GM23338 (cell line): Measurements from ENCODE around the gene RECQL. TPM values are rescaled to one million over a fixed set of nuclear protein-coding genes. Genes with fewer than 3 reads are reported as not detected.

Source experiments
- ATAC-seq: fragments of 200-7000 bp; cut with Tn5 transposase; 3 replicates; pipeline ENCODE4 v1.9.1; 2020
- DNase-seq: peaks from one replicate; pipeline ENCODE4 v3.0.0-alpha.2; 2015; ENCODE audit warnings: low spot score
- H2AFZ ChIP-seq: fragments of 200-600 bp; sonication (generic); 2 replicates; pipeline ENCODE4 v1.8.0; 2016; ENCODE audit warnings: antibody characterized with exemption, mild to moderate bottlenecking, moderate library complexity
- H3F3A ChIP-seq: fragments of 200-600 bp; sonication (generic); replicated peaks from 2 replicates; pipeline ENCODE4 v1.8.0; 2017; ENCODE audit warnings: antibody characterized with exemption, mixed run types, low read depth
- H3K27ac ChIP-seq: fragments of 200-600 bp; sonication (generic); 2 replicates; pipeline ENCODE4 v1.6.1; 2016; ENCODE audit warnings: low read depth
- H3K27me3 ChIP-seq: fragments of 200-600 bp; sonication (generic); 2 replicates; pipeline ENCODE4 v1.8.0; 2016; ENCODE audit warnings: mild to moderate bottlenecking, mixed run types, moderate library complexity; ENCODE audit not compliant: insufficient read depth
- H3K36me3 ChIP-seq: fragments of 200-600 bp; sonication (generic); 2 replicates; pipeline ENCODE4 v1.8.0; 2016; ENCODE audit warnings: mild to moderate bottlenecking; ENCODE audit not compliant: insufficient read depth
- H3K4me1 ChIP-seq: fragments of 200-600 bp; sonication (generic); 2 replicates; pipeline ENCODE4 v1.8.0; 2016; ENCODE audit warnings: mild to moderate bottlenecking, moderate library complexity; ENCODE audit not compliant: insufficient read depth
- H3K4me2 ChIP-seq: fragments of 200-600 bp; sonication (generic); 2 replicates; pipeline ENCODE4 v1.7.1; 2017; ENCODE audit warnings: mixed run types
- H3K4me3 ChIP-seq: fragments of 200-600 bp; sonication (generic); 2 replicates; pipeline ENCODE4 v1.6.1; 2016; ENCODE audit warnings: mixed run types
- H3K79me2 ChIP-seq: fragments of 200-600 bp; sonication (generic); replicated peaks from 2 replicates; pipeline ENCODE4 v1.8.0; 2017; ENCODE audit warnings: mild to moderate bottlenecking; ENCODE audit not compliant: insufficient read depth
- H3K9me2 ChIP-seq: fragments of 200-600 bp; sonication (generic); 2 replicates; pipeline ENCODE4 v1.8.0; 2017; ENCODE audit not compliant: insufficient read depth
- H4K20me1 ChIP-seq: fragments of 200-600 bp; sonication (generic); replicated peaks from 2 replicates; pipeline ENCODE4 v1.8.0; 2017; ENCODE audit warnings: mild to moderate bottlenecking; ENCODE audit not compliant: insufficient read depth
- H3K27ac Mint-ChIP-seq: 2 replicates; pipeline ENCODE4 v1.8.0; 2020; ENCODE audit warnings: inconsistent platforms, mild to moderate bottlenecking, moderate library complexity, mixed read lengths
- H3K27me3 Mint-ChIP-seq: 3 replicates; pipeline ENCODE4 v1.8.0; 2022; ENCODE audit warnings: low read depth, mild to moderate bottlenecking, moderate library complexity, mixed read lengths, inconsistent platforms; ENCODE audit not compliant: insufficient read depth, poor library complexity
- H3K36me3 Mint-ChIP-seq: 3 replicates; pipeline ENCODE4 v1.8.0; 2021; ENCODE audit warnings: low read depth, mild to moderate bottlenecking, inconsistent platforms, moderate library complexity, mixed read lengths
- H3K4me1 Mint-ChIP-seq: 3 replicates; pipeline ENCODE4 v1.8.0; 2020; ENCODE audit warnings: mild to moderate bottlenecking, inconsistent platforms, mixed read lengths
- H3K4me3 Mint-ChIP-seq: 3 replicates; pipeline ENCODE4 v1.8.0; 2021; ENCODE audit warnings: moderate library complexity, mild to moderate bottlenecking, inconsistent platforms, mixed read lengths
- H3K9me3 Mint-ChIP-seq: 3 replicates; pipeline ENCODE4 v1.8.0; 2020; ENCODE audit warnings: moderate library complexity, mild to moderate bottlenecking, inconsistent platforms, mixed read lengths
- CREB1 ChIP-seq: fragments of 250-450 bp; sonication (Bioruptor Pico); IDR thresholded peaks from 2 replicates; pipeline ENCODE4 v1.5.0; 2020; ENCODE audit warnings: low read depth, mild to moderate bottlenecking, moderate library complexity
- CTCF ChIP-seq, 2 experiments: fragments of 200-600 bp in 1 of 2; sonication (generic) in 1 of 2; conservative IDR thresholded peaks; 2 replicates each; pipeline versions ENCODE4 v1.5.1 to v1.6.1; 2016 to 2017; ENCODE audit warnings: antibody characterized with exemption in 2 of 2, low read depth in 2 of 2, mild to moderate bottlenecking in 2 of 2, moderate library complexity in 1 of 2
- ETS1 ChIP-seq: IDR thresholded peaks from 2 replicates; pipeline ENCODE4 v1.6.1; 2016; ENCODE audit warnings: antibody characterized with exemption
- EZH2 ChIP-seq: fragments of 200-600 bp; sonication (generic); IDR thresholded peaks from one replicate; pipeline ENCODE4 v1.8.0; 2017; ENCODE audit warnings: antibody characterized with exemption, mild to moderate bottlenecking, low read depth; ENCODE audit not compliant: unreplicated experiment
- EZH2phosphoT487 ChIP-seq: fragments of 200-600 bp; sonication (generic); IDR thresholded peaks from one replicate; pipeline ENCODE4 v1.8.1; 2018; ENCODE audit warnings: antibody characterized with exemption; ENCODE audit not compliant: unreplicated experiment
- JUNB ChIP-seq: IDR thresholded peaks from one replicate; pipeline ENCODE4 v1.6.1; 2016; ENCODE audit warnings: antibody characterized with exemption; ENCODE audit not compliant: unreplicated experiment
- NANOG ChIP-seq: IDR thresholded peaks from 2 replicates; pipeline ENCODE4 v1.6.1; 2016; ENCODE audit warnings: antibody characterized with exemption, borderline replicate concordance
- POLR2AphosphoS5 ChIP-seq: IDR thresholded peaks from 2 replicates; pipeline ENCODE4 v1.6.1; 2016; ENCODE audit warnings: antibody characterized with exemption, low read depth
- REST ChIP-seq: IDR thresholded peaks from one replicate; pipeline ENCODE4 v1.6.1; 2018; ENCODE audit warnings: antibody characterized with exemption; ENCODE audit not compliant: unreplicated experiment
- STAT1 ChIP-seq: IDR thresholded peaks from one replicate; pipeline ENCODE4 v1.6.1; 2016; ENCODE audit warnings: antibody characterized with exemption; ENCODE audit not compliant: unreplicated experiment
- ZNF114 ChIP-seq: fragments of 250-450 bp; sonication (Bioruptor Pico); IDR thresholded peaks from 2 replicates; pipeline ENCODE4 v1.5.0; 2020; ENCODE audit warnings: mild to moderate bottlenecking, moderate library complexity
- ZNF331 ChIP-seq: fragments of 250-450 bp; sonication (Bioruptor Pico); IDR thresholded peaks from 2 replicates; pipeline ENCODE4 v1.5.0; 2020; ENCODE audit warnings: low read depth, mild to moderate bottlenecking, moderate library complexity
- ZNF462 ChIP-seq: fragments of 250-450 bp; sonication (Bioruptor Pico); IDR thresholded peaks from 2 replicates; pipeline ENCODE4 v1.5.0; 2020; ENCODE audit warnings: mild to moderate bottlenecking, moderate library complexity
- polyA plus RNA-seq: library from polyadenylated mRNA; unstranded; fragments of >200 nt; fragmentation: Nextera tagmentation; extraction: Ambion mirVana; gene quantifications from 2 replicates; pipeline ENCODE4 v1.2.1, GENCODE V29; 2016
- total RNA-seq: library from RNA; depleted of rRNA; stranded (reverse); fragments of >200 nt; shearing (Covaris generic); gene quantifications from 2 replicates; pipeline ENCODE4 v1.2.3, GENCODE V29; 2014

The RECQL gene
- total and polyA plus RNA-seq, 2 experiments from 2014 or later: 17.4 to 47.2 TPM

GRCh38 chr12:21485998-21486397, 15.4 kb downstream of the RECQL start:
- Histone ChIP-seq H2AFZ (no peak overlapping the region), H3K27me3 (no peaks in the 10 kb centered on the region), H4K20me1 (no peaks in the 10 kb centered on the region), H3F3A (no peaks in the 10 kb centered on the region), H3K4me2 (no peak overlapping the region), H3K27ac (no peak overlapping the region), H3K9me2 (no peaks in the 10 kb centered on the region), H3K36me3 (peaks cover 8% of the 10 kb centered on the region), H3K4me3 (no peak overlapping the region), H3K4me1 (no peaks in the 10 kb centered on the region), H3K79me2 (no peaks in the 10 kb centered on the region)
- Mint-ChIP-seq H3K36me3 (peaks cover 6% of the 10 kb centered on the region; the same call in 2 of the 3 replicates), H3K4me1 (no peaks in the 10 kb centered on the region), H3K4me3 (no peak overlapping the region), H3K9me3 (no peaks in the 10 kb centered on the region), H3K27me3 (peaks cover 1% of the 10 kb centered on the region), H3K27ac (no peak overlapping the region)
- TF ChIP-seq CTCF (conservative IDR thresholded peaks at IDR 0.05; ENCODE audit: low read depth in 2 of 2) (no peak), ZNF114 (CRISPR knock-in tag) (no peak), EZH2phosphoT487 (no peak), ZNF331 (CRISPR knock-in tag) (no peak), POLR2AphosphoS5 (no peak), JUNB (no peak), ETS1 (no peak), ZNF462 (CRISPR knock-in tag) (no peak), REST (no peak), STAT1 (no peak), CREB1 (CRISPR knock-in tag) (no peak), NANOG (no peak), EZH2 (no peak)
- DNase-seq (no peak), ATAC-seq (no peak)
